HG03039 (cell line): Measurements from ENCODE around the gene TBL1X.

Source experiments
- ATAC-seq: cut with Tn5 transposase; IDR thresholded peaks from one replicate; pipeline ENCODE4 v1.9.1; 2021; ENCODE audit warnings: mild to moderate bottlenecking, moderate library complexity; ENCODE audit not compliant: unreplicated experiment

TBL1X gene

DNA sequence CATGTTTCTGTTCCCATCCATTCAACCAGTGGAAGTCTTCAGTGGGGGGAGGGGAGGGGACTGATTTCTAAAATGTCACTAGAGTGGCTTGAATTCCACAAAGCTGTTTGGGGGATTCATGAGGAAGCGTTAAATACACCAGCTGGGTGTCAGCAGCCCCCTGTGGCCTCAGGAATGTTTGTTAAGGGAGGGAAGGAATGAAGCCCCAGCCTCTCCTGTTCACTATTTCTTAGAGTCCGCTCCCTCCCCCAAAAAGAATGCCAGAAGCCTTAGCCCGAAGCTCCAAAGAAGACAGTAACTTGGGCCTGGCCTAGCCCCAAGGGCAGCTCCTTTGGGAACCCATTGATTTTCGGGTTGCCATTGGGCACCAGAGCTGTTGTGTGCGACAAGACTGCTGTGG lies 324.7 kb downstream of the TBL1X start:
- no peak for ATAC-seq
